BJ (cell line): ENCODE results near the gene ANO1. TPM values are rescaled to one million over a fixed set of nuclear protein-coding genes. Genes with fewer than 3 reads are reported as not detected.

ENCODE experiments used
- CTCF ChIA-PET: fragments of 350-600 bp; formaldehyde crosslinking; extraction: SDS; loops from one replicate; lab custom pipeline; 2021; ENCODE audit warnings: antibody characterized with exemption, inconsistent platforms; lab: Yijun Ruan, JAX
- POLR2A ChIA-PET: fragments of 300-600 bp; sonication (Branson Sonifier 250); formaldehyde crosslinking; extraction: SDS; loops from one replicate; lab custom pipeline; 2021; ENCODE audit warnings: antibody characterized with exemption; lab: Charles Lee
- DNase-seq: peaks from one replicate; pipeline ENCODE4 v3.0.0-alpha.2; 2011; ENCODE audit warnings: low read depth
- H3K27me3 ChIP-seq: 2 replicates; pipeline ENCODE4 v1.6.0; 2011; ENCODE audit warnings: low read length; ENCODE audit not compliant: control insufficient read depth, insufficient read depth
- H3K36me3 ChIP-seq: 2 replicates; pipeline ENCODE4 v1.5.1; 2011; ENCODE audit warnings: low read length; ENCODE audit not compliant: control insufficient read depth, insufficient read depth
- H3K4me3 ChIP-seq: 2 replicates; pipeline ENCODE4 v1.5.1; 2011; ENCODE audit warnings: low read depth, mild to moderate bottlenecking, control low read depth, low read length
- CTCF ChIP-seq: IDR thresholded peaks from 2 replicates; pipeline ENCODE4 v1.5.1; 2011; ENCODE audit warnings: low read depth, mild to moderate bottlenecking, control low read depth, inconsistent platforms, low read length, moderate library complexity; ENCODE audit not compliant: insufficient read depth
- polyA plus RNA-seq: library from polyadenylated mRNA; depleted of rRNA; stranded (reverse); fragments of >200 nt; gene quantifications from 2 replicates; pipeline ENCODE4 v1.2.3, GENCODE V29; 2011

The ANO1 gene
- polyA plus RNA-seq, 1 experiment = 0.10 TPM

GRCh38 chr11:70135625-70136059 is 57.5 kb downstream of the ANO1 start:
- POLR2A ChIA-PET = no interaction called here
- Histone ChIP-seq H3K27me3 (peaks cover 14% of the 10 kb centered on the region; the same call in 1 of the 2 replicates), H3K4me3 (no peak overlapping the region), H3K36me3 (no peaks in the 10 kb centered on the region)
- TF ChIP-seq CTCF = no peak
- DNase-seq = no peak
- CTCF ChIA-PET = interaction anchor here (1.1 kb wide), 1 partner anchor 12 kb away, joined by 3 read pairs; no protein-coding TSS in a partner anchor

- DNase-seq = no peak
- H3K27me3 ChIP-seq = peaks cover 20% of the 10 kb centered on the region
- no peaks in the 10 kb centered on the region for H3K36me3 ChIP-seq
- ChIA-PET CTCF (no interaction called here), POLR2A (no interaction called here)
- no peak overlapping the region for H3K4me3 ChIP-seq
- TF ChIP-seq CTCF = no peak
Observed at GRCh38 chr11:70137383-70137782, 59.3 kb downstream of the ANO1 start.

- POLR2A ChIA-PET = no interaction called here
- no peak for TF ChIP-seq CTCF
Observed at GRCh38 chr11:70138403-70138802, 60.3 kb downstream of the ANO1 start.

GRCh38 chr11:70139785-70140410 is 61.8 kb downstream of the ANO1 start:
- POLR2A ChIA-PET = no interaction called here
- CTCF ChIA-PET = interaction anchor here (0.7 kb wide), 1 partner anchor 1762 kb away, joined by 3 read pairs; no protein-coding TSS in a partner anchor
- no peak for DNase-seq

More at GRCh38 chr11:70138403-70138802, 60.3 kb downstream of the ANO1 start:
- CTCF ChIA-PET = no interaction called here
- Histone ChIP-seq H3K27me3 (peaks cover 17% of the 10 kb centered on the region), H3K4me3 (no peak overlapping the region), H3K36me3 (no peaks in the 10 kb centered on the region)
- DNase-seq = no peak

More at GRCh38 chr11:70139785-70140410, 61.8 kb downstream of the ANO1 start:
- H3K27me3 ChIP-seq = peaks cover 13% of the 10 kb centered on the region
- H3K36me3 ChIP-seq = no peaks in the 10 kb centered on the region
- TF ChIP-seq CTCF = no peak
- H3K4me3 ChIP-seq = no peak overlapping the region
